GM18868 (cell line): ENCODE results near the gene WSCD2.

Experiments used
- ATAC-seq: cut with Tn5 transposase; IDR thresholded peaks from one replicate; pipeline ENCODE4 v1.9.1; 2021; ENCODE audit warnings: mild to moderate bottlenecking, moderate library complexity; ENCODE audit not compliant: unreplicated experiment

Gene WSCD2

DNA sequence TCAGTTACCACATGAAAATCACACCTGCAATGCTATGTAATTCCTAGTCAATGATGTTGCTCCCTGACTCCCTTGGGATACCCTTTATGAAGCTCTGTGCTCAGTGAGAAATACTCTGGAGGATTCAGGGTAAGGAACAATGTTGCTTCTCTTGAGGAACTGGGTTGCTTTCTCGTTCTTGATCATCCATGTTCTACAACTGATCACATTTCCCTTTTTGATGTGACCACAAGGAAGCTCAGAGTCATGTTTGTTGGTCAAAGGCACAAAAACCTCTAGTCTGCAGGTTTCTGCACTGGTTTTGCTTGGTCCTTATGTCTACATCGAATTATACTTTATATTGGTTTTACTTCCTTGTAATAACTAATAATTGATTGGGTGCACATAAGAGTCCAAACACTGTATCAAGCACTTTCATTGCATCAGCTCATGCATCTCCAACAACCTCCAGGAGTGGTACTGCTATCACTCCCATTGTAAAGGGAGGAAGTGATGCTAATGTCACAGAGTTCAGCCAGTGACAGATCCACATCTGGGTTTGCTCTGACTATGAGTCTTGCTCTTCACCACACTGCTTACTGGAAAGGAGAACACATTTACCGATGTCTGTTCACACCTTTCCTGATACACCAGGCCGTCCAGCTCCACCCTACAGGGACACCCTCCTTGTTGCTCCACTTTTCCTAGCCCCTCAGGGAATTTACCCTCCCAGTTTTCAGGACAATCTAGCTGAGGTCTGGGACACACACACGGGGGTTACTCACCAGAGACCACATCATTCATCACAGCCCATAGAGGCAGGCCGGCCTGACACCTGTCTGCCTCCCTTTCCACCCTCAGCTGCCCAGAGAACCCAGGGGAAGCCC, 169.0 kb downstream of the WSCD2 start:
- ATAC-seq: peak; percentile 74

GRCh38 chr12:108298761-108299275, 169.7 kb downstream of the WSCD2 start:
- no peak for ATAC-seq

DNA sequence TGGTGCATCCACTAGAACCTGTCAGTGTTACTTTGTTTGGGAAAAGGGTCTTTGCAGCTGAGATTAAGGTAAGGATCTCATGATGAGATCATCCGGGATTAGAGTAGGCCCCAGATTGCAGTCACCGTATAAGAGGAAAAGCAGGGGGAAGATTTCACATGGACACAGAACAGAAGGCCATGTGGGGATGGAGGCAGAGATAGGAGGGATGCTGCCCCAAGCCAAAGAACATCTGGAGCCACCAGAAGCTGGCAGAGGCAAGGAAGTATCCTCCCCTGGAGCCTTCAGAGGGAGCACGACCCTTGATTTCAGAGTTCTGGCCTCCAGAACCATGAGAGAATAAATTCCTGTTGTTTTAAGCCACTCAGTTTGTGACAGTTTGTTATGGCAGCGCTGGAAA, 170.4 kb downstream of the WSCD2 start:
- no peak for ATAC-seq
